Neural cell (in vitro differentiated cells): ENCODE results near the gene GNAS-AS1. TPM values are rescaled to one million over a fixed set of nuclear protein-coding genes. Genes with fewer than 3 reads are reported as not detected.

Experiments used
- H2AFZ ChIP-seq: fragments of 200-600, 300-800 bp; sonication (generic), shearing (Covaris generic); 2 replicates; pipeline ENCODE4 v1.6.0; 2014; ENCODE audit warnings: low read depth, mild to moderate bottlenecking, antibody characterized with exemption, low read length, moderate library complexity
- H3F3A ChIP-seq: fragments of 200-600 bp; shearing (Covaris generic); 2 replicates; pipeline ENCODE4 v1.6.1; 2016; ENCODE audit warnings: mild to moderate bottlenecking, moderate library complexity, mixed read lengths, antibody characterized with exemption, low read length; ENCODE audit not compliant: insufficient read depth, poor library complexity, severe bottlenecking
- H3K27ac ChIP-seq: fragments of 200-600, 300-800 bp; sonication (generic), shearing (Covaris generic); 2 replicates; pipeline ENCODE4 v1.5.1; 2014; ENCODE audit warnings: mild to moderate bottlenecking, low read length, moderate library complexity
- H3K27me3 ChIP-seq: fragments of 300-800, 200-600 bp; sonication (generic), shearing (Covaris generic); 2 replicates; pipeline ENCODE4 v1.6.0; 2014; ENCODE audit warnings: mild to moderate bottlenecking, low read depth, low read length, moderate library complexity; ENCODE audit not compliant: insufficient read depth
- H3K36me3 ChIP-seq: fragments of 300-800, 200-600 bp; sonication (generic), shearing (Covaris generic); 2 replicates; pipeline ENCODE4 v1.5.1; 2014; ENCODE audit warnings: mild to moderate bottlenecking, antibody characterized with exemption, low read length, moderate library complexity; ENCODE audit not compliant: insufficient read depth
- H3K4me2 ChIP-seq: fragments of 300-800, 200-600 bp; sonication (generic), shearing (Covaris generic); 2 replicates; pipeline ENCODE4 v1.6.0; 2014; ENCODE audit warnings: mild to moderate bottlenecking, low read length
- H3K4me3 ChIP-seq: fragments of 300-800, 200-600 bp; sonication (generic), shearing (Covaris generic); 2 replicates; pipeline ENCODE4 v1.5.1; 2014; ENCODE audit warnings: mild to moderate bottlenecking, low read length, moderate library complexity
- H3K79me2 ChIP-seq: fragments of 200-600 bp; shearing (Covaris generic); replicated peaks from 2 replicates; pipeline ENCODE4 v1.6.0; 2014; ENCODE audit warnings: mild to moderate bottlenecking, low read length, moderate library complexity; ENCODE audit not compliant: insufficient read depth
- H3K9ac ChIP-seq: fragments of 300-800, 200-600 bp; sonication (generic), shearing (Covaris generic); 2 replicates; pipeline ENCODE4 v1.6.1; 2016; ENCODE audit warnings: mild to moderate bottlenecking, low read length, mixed read lengths
- H3K9me2 ChIP-seq: fragments of 200-600 bp; shearing (Covaris generic); 2 replicates; pipeline ENCODE4 v1.6.1; 2016; ENCODE audit warnings: mild to moderate bottlenecking, low read length, mixed read lengths; ENCODE audit not compliant: insufficient read depth
- H3K9me3 ChIP-seq: fragments of 200-600, 300-800 bp; sonication (generic), shearing (Covaris generic); 2 replicates; pipeline ENCODE4 v1.6.1; 2016; ENCODE audit warnings: mild to moderate bottlenecking, mixed run types, low read length, moderate library complexity, mixed read lengths
- H4K20me1 ChIP-seq: fragments of 200-600 bp; shearing (Covaris generic); 2 replicates; pipeline ENCODE4 v1.6.1; 2016; ENCODE audit warnings: mild to moderate bottlenecking, mixed run types; ENCODE audit not compliant: insufficient read depth
- EP300 ChIP-seq: fragments of 450-650 bp; conservative IDR thresholded peaks from 2 replicates; pipeline ENCODE4 v1.6.1; 2014; ENCODE audit warnings: antibody characterized with exemption, mild to moderate bottlenecking, moderate library complexity; ENCODE audit not compliant: poor library complexity, severe bottlenecking
- EZH2 ChIP-seq: fragments of 200-600, 300-800 bp; shearing (Covaris generic), sonication (generic); IDR thresholded peaks from 2 replicates; pipeline ENCODE4 v1.6.1; 2014; ENCODE audit warnings: antibody characterized with exemption, low read length, borderline replicate concordance, mild to moderate bottlenecking; ENCODE audit not compliant: insufficient read depth, poor library complexity, severe bottlenecking
- MXI1 ChIP-seq: fragments of 450-650 bp; conservative IDR thresholded peaks from 2 replicates; pipeline ENCODE4 v1.6.1; 2014; ENCODE audit warnings: antibody characterized with exemption, mild to moderate bottlenecking; ENCODE audit not compliant: poor library complexity, severe bottlenecking
- POLR2AphosphoS5 ChIP-seq: IDR thresholded peaks from 2 replicates; pipeline ENCODE4 v1.6.1; 2012
- RAD21 ChIP-seq: fragments of 450-650 bp; conservative IDR thresholded peaks from 2 replicates; pipeline ENCODE4 v1.6.1; 2014; ENCODE audit warnings: antibody characterized with exemption, mild to moderate bottlenecking, moderate library complexity
- SMC3 ChIP-seq: fragments of 450-650 bp; conservative IDR thresholded peaks from 2 replicates; pipeline ENCODE4 v1.6.1; 2014; ENCODE audit warnings: antibody characterized with exemption, mild to moderate bottlenecking, moderate library complexity; ENCODE audit not compliant: poor library complexity
- TAF1 ChIP-seq: IDR thresholded peaks from 2 replicates; pipeline ENCODE4 v1.6.1; 2012; ENCODE audit warnings: low read depth
- polyA plus RNA-seq: library from polyadenylated mRNA; depleted of rRNA; stranded (reverse); fragments of >200 nt; gene quantifications from 2 replicates; pipeline ENCODE4 v1.2.3, GENCODE V29; 2014
- TF ChIP-seq, protein P1 (sequence below): IDR thresholded peaks from 2 replicates; pipeline ENCODE4 v1.6.1; 2012; ENCODE audit warnings: borderline replicate concordance
- TF ChIP-seq, protein P2 (sequence below): fragments of 450-650 bp; IDR thresholded peaks from 2 replicates; pipeline ENCODE4 v1.5.1; 2014; ENCODE audit warnings: antibody characterized with exemption, mild to moderate bottlenecking, moderate library complexity; ENCODE audit not compliant: poor library complexity, severe bottlenecking

GNAS-AS1 gene
- polyA plus RNA-seq, 1 donor from 2014 or later, result not detected

DNA sequence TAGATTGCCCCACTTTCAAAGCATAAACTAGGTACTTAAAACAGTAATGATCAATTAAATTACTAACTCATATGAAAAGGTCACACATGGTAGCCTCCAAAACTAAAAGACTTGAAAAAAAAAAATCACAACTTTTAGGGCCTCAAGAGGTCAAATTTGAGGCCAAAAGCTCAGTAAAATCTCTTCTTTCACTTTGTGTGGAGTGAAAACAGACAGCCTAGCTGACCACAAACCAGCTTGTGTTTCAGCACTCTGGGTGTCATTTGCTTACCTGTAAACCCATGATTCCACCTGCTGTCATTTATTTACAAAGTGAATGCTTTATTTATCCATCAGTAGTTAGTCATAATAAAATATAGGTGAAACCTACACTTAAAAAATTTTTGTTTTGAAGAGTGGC lies 35.8 kb upstream of the GNAS-AS1 start:
- no peaks in the 10 kb centered on the region for H3K79me2 ChIP-seq

DNA sequence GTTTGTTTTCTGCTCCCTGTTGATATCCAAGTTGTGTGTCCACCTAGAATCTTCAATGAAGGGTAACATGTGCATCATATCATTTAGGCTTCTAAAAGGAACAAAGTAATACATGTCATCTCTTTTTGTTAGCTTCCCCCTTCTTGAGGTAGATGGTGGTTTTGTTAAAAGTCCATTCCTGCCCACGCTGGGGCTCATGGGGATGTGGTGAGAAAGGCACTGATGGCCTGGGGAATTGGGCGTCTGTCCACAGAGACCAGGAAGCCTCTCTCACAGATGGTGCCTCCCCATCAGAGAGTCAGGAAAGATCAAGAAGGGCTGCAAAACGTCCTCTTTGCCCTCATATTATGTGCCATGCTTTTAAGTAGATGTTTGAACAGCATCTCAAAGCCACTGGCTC lies 34.3 kb upstream of the GNAS-AS1 start:
- H3K9me3 ChIP-seq, result no peaks in the 10 kb centered on the region
- H3K4me3 ChIP-seq, result no peak overlapping the region
- TF ChIP-seq TAF1, result no peak
- no peak for TF ChIP-seq EZH2
- no peak for TF ChIP-seq POLR2AphosphoS5
- TF ChIP-seq EP300, result no peak
- TF ChIP-seq RAD21, result no peak
- TF ChIP-seq, protein P1, sequence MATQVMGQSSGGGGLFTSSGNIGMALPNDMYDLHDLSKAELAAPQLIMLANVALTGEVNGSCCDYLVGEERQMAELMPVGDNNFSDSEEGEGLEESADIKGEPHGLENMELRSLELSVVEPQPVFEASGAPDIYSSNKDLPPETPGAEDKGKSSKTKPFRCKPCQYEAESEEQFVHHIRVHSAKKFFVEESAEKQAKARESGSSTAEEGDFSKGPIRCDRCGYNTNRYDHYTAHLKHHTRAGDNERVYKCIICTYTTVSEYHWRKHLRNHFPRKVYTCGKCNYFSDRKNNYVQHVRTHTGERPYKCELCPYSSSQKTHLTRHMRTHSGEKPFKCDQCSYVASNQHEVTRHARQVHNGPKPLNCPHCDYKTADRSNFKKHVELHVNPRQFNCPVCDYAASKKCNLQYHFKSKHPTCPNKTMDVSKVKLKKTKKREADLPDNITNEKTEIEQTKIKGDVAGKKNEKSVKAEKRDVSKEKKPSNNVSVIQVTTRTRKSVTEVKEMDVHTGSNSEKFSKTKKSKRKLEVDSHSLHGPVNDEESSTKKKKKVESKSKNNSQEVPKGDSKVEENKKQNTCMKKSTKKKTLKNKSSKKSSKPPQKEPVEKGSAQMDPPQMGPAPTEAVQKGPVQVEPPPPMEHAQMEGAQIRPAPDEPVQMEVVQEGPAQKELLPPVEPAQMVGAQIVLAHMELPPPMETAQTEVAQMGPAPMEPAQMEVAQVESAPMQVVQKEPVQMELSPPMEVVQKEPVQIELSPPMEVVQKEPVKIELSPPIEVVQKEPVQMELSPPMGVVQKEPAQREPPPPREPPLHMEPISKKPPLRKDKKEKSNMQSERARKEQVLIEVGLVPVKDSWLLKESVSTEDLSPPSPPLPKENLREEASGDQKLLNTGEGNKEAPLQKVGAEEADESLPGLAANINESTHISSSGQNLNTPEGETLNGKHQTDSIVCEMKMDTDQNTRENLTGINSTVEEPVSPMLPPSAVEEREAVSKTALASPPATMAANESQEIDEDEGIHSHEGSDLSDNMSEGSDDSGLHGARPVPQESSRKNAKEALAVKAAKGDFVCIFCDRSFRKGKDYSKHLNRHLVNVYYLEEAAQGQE, result no peak
- TF ChIP-seq, protein P2, sequence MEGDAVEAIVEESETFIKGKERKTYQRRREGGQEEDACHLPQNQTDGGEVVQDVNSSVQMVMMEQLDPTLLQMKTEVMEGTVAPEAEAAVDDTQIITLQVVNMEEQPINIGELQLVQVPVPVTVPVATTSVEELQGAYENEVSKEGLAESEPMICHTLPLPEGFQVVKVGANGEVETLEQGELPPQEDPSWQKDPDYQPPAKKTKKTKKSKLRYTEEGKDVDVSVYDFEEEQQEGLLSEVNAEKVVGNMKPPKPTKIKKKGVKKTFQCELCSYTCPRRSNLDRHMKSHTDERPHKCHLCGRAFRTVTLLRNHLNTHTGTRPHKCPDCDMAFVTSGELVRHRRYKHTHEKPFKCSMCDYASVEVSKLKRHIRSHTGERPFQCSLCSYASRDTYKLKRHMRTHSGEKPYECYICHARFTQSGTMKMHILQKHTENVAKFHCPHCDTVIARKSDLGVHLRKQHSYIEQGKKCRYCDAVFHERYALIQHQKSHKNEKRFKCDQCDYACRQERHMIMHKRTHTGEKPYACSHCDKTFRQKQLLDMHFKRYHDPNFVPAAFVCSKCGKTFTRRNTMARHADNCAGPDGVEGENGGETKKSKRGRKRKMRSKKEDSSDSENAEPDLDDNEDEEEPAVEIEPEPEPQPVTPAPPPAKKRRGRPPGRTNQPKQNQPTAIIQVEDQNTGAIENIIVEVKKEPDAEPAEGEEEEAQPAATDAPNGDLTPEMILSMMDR, result no peak
- no peak for TF ChIP-seq MXI1
- TF ChIP-seq SMC3, result no peak
- no peaks in the 10 kb centered on the region for H3K36me3 ChIP-seq
- H3K9me2 ChIP-seq, result no peaks in the 10 kb centered on the region
- no peaks in the 10 kb centered on the region for H3K79me2 ChIP-seq
- no peak overlapping the region for H3K4me2 ChIP-seq
- no peaks in the 10 kb centered on the region for H4K20me1 ChIP-seq
- no peak overlapping the region for H2AFZ ChIP-seq
- H3K9ac ChIP-seq, result no peak overlapping the region
- no peaks in the 10 kb centered on the region for H3F3A ChIP-seq
- H3K27me3 ChIP-seq, result no peaks in the 10 kb centered on the region
- H3K27ac ChIP-seq, result no peak overlapping the region

More for the DNA sequence above, 35.8 kb upstream of the GNAS-AS1 start:
- Histone ChIP-seq H3K27ac (no peak overlapping the region), H3F3A (no peaks in the 10 kb centered on the region), H3K4me2 (no peak overlapping the region), H2AFZ (no peak overlapping the region), H3K9me2 (no peaks in the 10 kb centered on the region), H4K20me1 (no peaks in the 10 kb centered on the region), H3K9ac (no peak overlapping the region), H3K36me3 (no peaks in the 10 kb centered on the region), H3K4me3 (no peak overlapping the region), H3K27me3 (no peaks in the 10 kb centered on the region), H3K9me3 (no peaks in the 10 kb centered on the region)
- TF ChIP-seq MXI1, result no peak
- TF ChIP-seq EP300, result no peak
- TF ChIP-seq RAD21, result no peak
- TF ChIP-seq, protein P1, result no peak
- TF ChIP-seq SMC3, result no peak
- TF ChIP-seq EZH2, result no peak
- TF ChIP-seq TAF1, result no peak
- no peak for TF ChIP-seq POLR2AphosphoS5
- TF ChIP-seq, protein P2, result no peak
